Hepatocyte (in vitro differentiated cells): ENCODE measurements around the gene ADGRL3.
"Not testable (repeated sequence)": the region's sequence is repeated elsewhere in the genome, so short reads cannot be mapped to it uniquely, and the experiment has no call there.

Source experiments
- EZH2 ChIP-seq: fragments of 200-600 bp; sonication (generic); IDR thresholded peaks from 2 replicates; pipeline ENCODE4 v1.6.1; 2016; ENCODE audit warnings: antibody characterized with exemption, mild to moderate bottlenecking, borderline replicate concordance
- EZH2phosphoT487 ChIP-seq: fragments of 200-600 bp; sonication (generic); IDR thresholded peaks from one replicate; pipeline ENCODE4 v1.6.1; 2018; ENCODE audit warnings: antibody characterized with exemption, mild to moderate bottlenecking, low read depth, moderate library complexity; ENCODE audit not compliant: unreplicated experiment, severe bottlenecking
- TF ChIP-seq, protein P1 (sequence below): fragments of 200-600 bp; sonication (generic); IDR thresholded peaks from 2 replicates; pipeline ENCODE4 v1.5.1; 2016; ENCODE audit warnings: antibody characterized with exemption, mild to moderate bottlenecking; ENCODE audit not compliant: poor library complexity

DNA sequence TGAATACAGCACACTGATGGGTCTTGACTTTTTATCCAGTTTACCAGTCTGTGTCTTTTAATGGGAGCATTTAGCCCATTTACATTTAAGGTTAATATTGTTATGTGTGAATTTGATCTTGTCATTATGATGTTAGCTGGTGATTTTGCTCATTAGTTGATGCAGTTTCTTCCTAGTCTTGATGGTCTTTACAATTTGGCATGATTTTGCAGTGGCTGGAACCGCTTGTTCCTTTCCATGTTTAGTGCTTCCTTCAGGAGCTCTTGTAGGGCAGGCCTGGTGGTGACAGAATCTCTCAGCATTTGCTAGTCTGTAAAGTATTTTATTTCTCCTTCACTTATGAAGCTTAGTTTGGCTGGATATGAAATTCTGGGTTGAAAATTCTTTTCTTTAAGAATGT, 558.5 kb downstream of the ADGRL3 start:
- TF ChIP-seq, protein P1, sequence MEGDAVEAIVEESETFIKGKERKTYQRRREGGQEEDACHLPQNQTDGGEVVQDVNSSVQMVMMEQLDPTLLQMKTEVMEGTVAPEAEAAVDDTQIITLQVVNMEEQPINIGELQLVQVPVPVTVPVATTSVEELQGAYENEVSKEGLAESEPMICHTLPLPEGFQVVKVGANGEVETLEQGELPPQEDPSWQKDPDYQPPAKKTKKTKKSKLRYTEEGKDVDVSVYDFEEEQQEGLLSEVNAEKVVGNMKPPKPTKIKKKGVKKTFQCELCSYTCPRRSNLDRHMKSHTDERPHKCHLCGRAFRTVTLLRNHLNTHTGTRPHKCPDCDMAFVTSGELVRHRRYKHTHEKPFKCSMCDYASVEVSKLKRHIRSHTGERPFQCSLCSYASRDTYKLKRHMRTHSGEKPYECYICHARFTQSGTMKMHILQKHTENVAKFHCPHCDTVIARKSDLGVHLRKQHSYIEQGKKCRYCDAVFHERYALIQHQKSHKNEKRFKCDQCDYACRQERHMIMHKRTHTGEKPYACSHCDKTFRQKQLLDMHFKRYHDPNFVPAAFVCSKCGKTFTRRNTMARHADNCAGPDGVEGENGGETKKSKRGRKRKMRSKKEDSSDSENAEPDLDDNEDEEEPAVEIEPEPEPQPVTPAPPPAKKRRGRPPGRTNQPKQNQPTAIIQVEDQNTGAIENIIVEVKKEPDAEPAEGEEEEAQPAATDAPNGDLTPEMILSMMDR: not testable (repeated sequence)
- not testable (repeated sequence) for TF ChIP-seq EZH2, EZH2phosphoT487
